ENCODE results near the gene CCL20. TPM values are rescaled to one million over a fixed set of nuclear protein-coding genes. Genes with fewer than 3 reads are reported as not detected.

Gene CCL20
- total and polyA plus RNA-seq, 12 donors: 0.20 TPM; not detected in 11

DNA sequence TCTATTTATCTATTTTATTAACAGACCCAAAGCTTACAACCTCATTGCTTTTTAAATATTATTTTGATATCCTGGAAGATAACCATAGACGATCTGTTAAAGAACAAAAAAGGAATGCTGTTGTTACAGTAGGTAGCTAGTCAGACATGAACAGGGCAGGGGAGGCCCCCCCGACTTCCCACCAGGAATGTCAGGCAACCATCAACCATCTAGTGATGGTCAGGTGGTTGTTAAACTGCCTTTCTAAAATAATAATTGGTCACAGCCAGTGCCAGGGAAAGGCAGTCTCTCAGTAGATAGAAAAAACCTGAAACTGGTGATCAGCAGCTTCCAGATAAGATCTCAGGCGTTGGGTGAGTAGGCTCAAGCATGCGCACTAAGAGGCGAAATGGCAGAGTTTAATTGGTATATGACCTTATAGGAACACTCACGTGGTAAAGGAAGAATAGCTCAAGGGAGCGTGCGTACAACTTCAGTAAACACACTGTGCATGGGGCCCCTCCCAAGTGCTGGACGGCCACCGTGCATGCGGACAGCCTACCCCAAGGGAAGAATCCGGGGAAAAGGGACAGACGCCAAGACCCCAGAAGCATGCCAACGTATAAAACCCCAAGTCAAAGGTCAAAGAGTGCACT lies 32.5 kb upstream of the CCL20 start:
- no peak for ATAC-seq

DNA sequence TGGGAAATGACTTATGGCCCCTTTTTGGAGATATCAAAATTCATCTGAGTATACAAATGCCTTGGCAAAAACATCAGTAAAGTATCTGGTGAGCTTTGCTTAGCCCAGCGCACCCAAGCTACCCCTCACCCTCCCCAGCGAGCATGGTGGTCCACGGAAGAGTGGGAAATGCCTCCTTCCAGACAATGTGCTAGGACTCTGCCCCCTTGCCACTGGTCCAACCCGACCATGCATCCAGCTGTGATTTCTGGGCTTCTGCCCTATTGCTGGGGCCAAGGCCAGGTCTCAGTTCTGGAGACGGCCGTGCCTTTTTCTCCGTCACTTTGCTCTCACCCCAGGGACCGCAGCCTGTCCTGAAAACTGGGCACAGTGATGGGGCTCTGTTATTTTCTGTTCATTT lies 31.8 kb upstream of the CCL20 start:
- Histone ChIP-seq H3K36me3 (no peaks in the 10 kb centered on the region), H3K9me3 (no peaks in the 10 kb centered on the region), H3K27ac (no peak overlapping the region), H3K4me3 (no peak overlapping the region), H3K27me3 (peaks cover 0 to 21% (median 0%) of the 10 kb centered on the region in 7 donors), H3K4me1 (no peaks in the 10 kb centered on the region)
- intact Hi-C loops (cut with DNase I): no loop called here
- no peak for DNase-seq
- 77 to 78% methylated on average over 8 of the region's 8 CpGs for WGBS, 2 donors
- no peak for ATAC-seq
- TF ChIP-seq, protein P1, sequence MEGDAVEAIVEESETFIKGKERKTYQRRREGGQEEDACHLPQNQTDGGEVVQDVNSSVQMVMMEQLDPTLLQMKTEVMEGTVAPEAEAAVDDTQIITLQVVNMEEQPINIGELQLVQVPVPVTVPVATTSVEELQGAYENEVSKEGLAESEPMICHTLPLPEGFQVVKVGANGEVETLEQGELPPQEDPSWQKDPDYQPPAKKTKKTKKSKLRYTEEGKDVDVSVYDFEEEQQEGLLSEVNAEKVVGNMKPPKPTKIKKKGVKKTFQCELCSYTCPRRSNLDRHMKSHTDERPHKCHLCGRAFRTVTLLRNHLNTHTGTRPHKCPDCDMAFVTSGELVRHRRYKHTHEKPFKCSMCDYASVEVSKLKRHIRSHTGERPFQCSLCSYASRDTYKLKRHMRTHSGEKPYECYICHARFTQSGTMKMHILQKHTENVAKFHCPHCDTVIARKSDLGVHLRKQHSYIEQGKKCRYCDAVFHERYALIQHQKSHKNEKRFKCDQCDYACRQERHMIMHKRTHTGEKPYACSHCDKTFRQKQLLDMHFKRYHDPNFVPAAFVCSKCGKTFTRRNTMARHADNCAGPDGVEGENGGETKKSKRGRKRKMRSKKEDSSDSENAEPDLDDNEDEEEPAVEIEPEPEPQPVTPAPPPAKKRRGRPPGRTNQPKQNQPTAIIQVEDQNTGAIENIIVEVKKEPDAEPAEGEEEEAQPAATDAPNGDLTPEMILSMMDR (IDR thresholded peaks at IDR 0.05): no peak

More for the DNA sequence above, 32.5 kb upstream of the CCL20 start:
- 64 to 73% methylated on average over 14 of the region's 14 CpGs for WGBS, 2 donors
- no peaks in the 10 kb centered on the region for H3K36me3 ChIP-seq
- peaks cover 0 to 14% (median 0%) of the 10 kb centered on the region in 7 donors for H3K27me3 ChIP-seq
- no peaks in the 10 kb centered on the region for H3K9me3 ChIP-seq
- H3K4me3 ChIP-seq: no peak overlapping the region
- H3K4me1 ChIP-seq: no peaks in the 10 kb centered on the region
- intact Hi-C loops (cut with DNase I): no loop called here
- TF ChIP-seq, protein P1 (IDR thresholded peaks at IDR 0.05): no peak
- no peak overlapping the region for H3K27ac ChIP-seq
- DNase-seq: no peak

DNA sequence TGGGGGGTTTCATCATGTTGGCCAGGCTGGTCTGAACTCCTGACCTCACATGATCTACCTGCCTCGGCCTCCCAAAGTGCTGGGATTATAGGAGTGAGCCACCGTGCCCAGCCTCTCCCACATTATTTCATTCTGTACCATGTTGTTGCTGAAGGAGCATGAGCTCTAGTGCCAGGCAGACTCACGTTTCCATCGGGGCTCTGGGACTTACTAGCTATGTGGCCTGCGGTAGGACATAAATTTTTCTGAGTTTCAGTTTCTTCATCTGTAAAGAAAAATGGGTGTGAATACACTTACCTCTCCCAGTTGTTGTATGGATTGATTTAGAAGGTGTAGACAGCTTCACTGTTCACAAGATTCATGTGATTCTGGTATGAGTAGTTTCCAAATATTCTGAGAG lies 30.8 kb upstream of the CCL20 start:
- H3K27ac ChIP-seq: peak overlapping the region in 1 of 10 donors; percentile 71
- no peaks in the 10 kb centered on the region for H3K36me3 ChIP-seq
- no peak overlapping the region for H3K4me3 ChIP-seq
- H3K27me3 ChIP-seq: peaks cover 0 to 25% (median 0%) of the 10 kb centered on the region in 7 donors
- DNase-seq (no peak), ATAC-seq (no peak)
- 83 to 86% methylated on average over 5 of the region's 5 CpGs for WGBS, 2 donors
- no peaks in the 10 kb centered on the region for H3K4me1 ChIP-seq
- TF ChIP-seq, protein P1 (IDR thresholded peaks at IDR 0.05): no peak
- intact Hi-C loops (cut with DNase I): no loop called here
- H3K9me3 ChIP-seq: no peaks in the 10 kb centered on the region

DNA sequence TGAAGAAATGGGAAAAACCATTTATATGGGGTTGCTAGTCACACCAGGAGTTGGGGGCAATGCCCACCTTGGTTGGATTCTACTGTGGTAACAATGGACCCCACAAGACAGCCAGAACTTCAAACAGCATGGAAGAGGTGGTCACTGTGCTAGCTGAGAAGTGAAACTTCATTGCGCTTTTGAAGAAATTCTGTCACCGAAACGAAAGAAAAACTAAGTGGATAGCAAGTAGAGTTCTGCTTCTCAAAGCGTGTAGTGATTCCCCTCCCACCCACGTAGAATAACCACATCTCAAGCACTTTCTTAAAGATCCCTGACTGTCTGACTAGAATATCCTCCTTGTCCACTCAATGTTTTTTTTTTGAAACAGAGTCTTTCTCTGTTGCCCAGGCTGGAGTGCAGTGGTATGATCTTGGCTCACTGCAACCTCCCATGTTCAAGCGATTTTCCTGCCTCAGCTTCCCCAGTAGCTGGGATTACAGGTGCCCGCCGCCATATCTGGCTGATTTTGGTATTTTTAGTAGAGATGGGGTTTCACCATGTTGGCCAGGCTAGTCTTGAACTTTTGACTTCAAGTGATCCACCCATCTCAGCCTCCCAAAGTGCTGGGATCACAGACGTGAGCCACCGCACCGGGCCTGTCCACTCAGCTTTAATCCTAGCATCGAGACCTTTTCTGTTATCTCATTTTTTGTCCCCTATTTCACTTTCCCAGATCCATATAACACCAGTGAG lies 30.1 kb upstream of the CCL20 start:
- TF ChIP-seq, protein P1 (IDR thresholded peaks at IDR 0.05): no peak
- WGBS, 2 donors: 82 to 84% methylated on average over 12 of the region's 12 CpGs
- DNase-seq (no peak), ATAC-seq (peak in 1 of 8 donors; percentile 46)
- Histone ChIP-seq H3K4me1 (no peaks in the 10 kb centered on the region), H3K27me3 (peaks cover 0 to 25% (median 0%) of the 10 kb centered on the region in 7 donors), H3K27ac (peak overlapping the region in 1 of 10 donors; percentile 71), H3K4me3 (peak overlapping the region in 2 of 10 donors; percentile 1 to 28), H3K9me3 (no peaks in the 10 kb centered on the region), H3K36me3 (no peaks in the 10 kb centered on the region)
- intact Hi-C loops (cut with DNase I): no loop called here

Measured in heart right ventricle (tissue), 16 donors.